ENCODE results near the gene SLC39A3. TPM values are rescaled to one million over a fixed set of nuclear protein-coding genes. Genes with fewer than 3 reads are reported as not detected.
A peak's percentile ranks its signal among the peaks of the same experiment; 100 is the strongest.

SLC39A3 gene
- total and polyA plus RNA-seq, 2 experiments from 2014 or later: 33.5 to 47.4 TPM

GRCh38 chr19:2782329-2782935 lies 42.6 kb upstream of the SLC39A3 start:
- TF ChIP-seq ZNF462 (CRISPR knock-in tag; IDR thresholded peaks at IDR 0.05) (no peak), ZNF114 (CRISPR knock-in tag; IDR thresholded peaks at IDR 0.05) (no peak), EZH2 (IDR thresholded peaks at IDR 0.05; ENCODE audit: low read depth, unreplicated experiment) (no peak), NANOG (IDR thresholded peaks at IDR 0.05; ENCODE audit: borderline replicate concordance) (no peak), ZNF331 (CRISPR knock-in tag; IDR thresholded peaks at IDR 0.05; ENCODE audit: low read depth) (no peak), STAT1 (IDR thresholded peaks at IDR 0.05; ENCODE audit: unreplicated experiment) (no peak), EZH2phosphoT487 (IDR thresholded peaks at IDR 0.05; ENCODE audit: unreplicated experiment) (no peak), JUNB (IDR thresholded peaks at IDR 0.05; ENCODE audit: unreplicated experiment) (no peak), CREB1 (CRISPR knock-in tag; IDR thresholded peaks at IDR 0.05; ENCODE audit: low read depth) (no peak), POLR2AphosphoS5 (IDR thresholded peaks at IDR 0.05; ENCODE audit: low read depth) (no peak), CTCF (conservative IDR thresholded peaks at IDR 0.05; ENCODE audit: low read depth in 2 of 2) (no peak)
- TF ChIP-seq, protein P1, sequence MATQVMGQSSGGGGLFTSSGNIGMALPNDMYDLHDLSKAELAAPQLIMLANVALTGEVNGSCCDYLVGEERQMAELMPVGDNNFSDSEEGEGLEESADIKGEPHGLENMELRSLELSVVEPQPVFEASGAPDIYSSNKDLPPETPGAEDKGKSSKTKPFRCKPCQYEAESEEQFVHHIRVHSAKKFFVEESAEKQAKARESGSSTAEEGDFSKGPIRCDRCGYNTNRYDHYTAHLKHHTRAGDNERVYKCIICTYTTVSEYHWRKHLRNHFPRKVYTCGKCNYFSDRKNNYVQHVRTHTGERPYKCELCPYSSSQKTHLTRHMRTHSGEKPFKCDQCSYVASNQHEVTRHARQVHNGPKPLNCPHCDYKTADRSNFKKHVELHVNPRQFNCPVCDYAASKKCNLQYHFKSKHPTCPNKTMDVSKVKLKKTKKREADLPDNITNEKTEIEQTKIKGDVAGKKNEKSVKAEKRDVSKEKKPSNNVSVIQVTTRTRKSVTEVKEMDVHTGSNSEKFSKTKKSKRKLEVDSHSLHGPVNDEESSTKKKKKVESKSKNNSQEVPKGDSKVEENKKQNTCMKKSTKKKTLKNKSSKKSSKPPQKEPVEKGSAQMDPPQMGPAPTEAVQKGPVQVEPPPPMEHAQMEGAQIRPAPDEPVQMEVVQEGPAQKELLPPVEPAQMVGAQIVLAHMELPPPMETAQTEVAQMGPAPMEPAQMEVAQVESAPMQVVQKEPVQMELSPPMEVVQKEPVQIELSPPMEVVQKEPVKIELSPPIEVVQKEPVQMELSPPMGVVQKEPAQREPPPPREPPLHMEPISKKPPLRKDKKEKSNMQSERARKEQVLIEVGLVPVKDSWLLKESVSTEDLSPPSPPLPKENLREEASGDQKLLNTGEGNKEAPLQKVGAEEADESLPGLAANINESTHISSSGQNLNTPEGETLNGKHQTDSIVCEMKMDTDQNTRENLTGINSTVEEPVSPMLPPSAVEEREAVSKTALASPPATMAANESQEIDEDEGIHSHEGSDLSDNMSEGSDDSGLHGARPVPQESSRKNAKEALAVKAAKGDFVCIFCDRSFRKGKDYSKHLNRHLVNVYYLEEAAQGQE (IDR thresholded peaks at IDR 0.05; ENCODE audit: unreplicated experiment): no peak
- TF ChIP-seq, protein P2, sequence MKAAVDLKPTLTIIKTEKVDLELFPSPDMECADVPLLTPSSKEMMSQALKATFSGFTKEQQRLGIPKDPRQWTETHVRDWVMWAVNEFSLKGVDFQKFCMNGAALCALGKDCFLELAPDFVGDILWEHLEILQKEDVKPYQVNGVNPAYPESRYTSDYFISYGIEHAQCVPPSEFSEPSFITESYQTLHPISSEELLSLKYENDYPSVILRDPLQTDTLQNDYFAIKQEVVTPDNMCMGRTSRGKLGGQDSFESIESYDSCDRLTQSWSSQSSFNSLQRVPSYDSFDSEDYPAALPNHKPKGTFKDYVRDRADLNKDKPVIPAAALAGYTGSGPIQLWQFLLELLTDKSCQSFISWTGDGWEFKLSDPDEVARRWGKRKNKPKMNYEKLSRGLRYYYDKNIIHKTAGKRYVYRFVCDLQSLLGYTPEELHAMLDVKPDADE (IDR thresholded peaks at IDR 0.05): no peak
- Mint-ChIP-seq H3K4me3 (peak overlapping the region; percentile 93), H3K4me1 (peaks cover 26% of the 10 kb centered on the region), H3K27me3 (ENCODE audit: insufficient read depth, low read depth, poor library complexity) (peaks cover 13% of the 10 kb centered on the region), H3K27ac (peak overlapping the region; percentile 92), H3K36me3 (ENCODE audit: low read depth) (peaks cover 25% of the 10 kb centered on the region), H3K9me3 (peaks cover 4% of the 10 kb centered on the region; the same call in 1 of the 3 replicates)
- H3K4me1 ChIP-seq (ENCODE audit: insufficient read depth): peaks cover 14% of the 10 kb centered on the region
- no peaks in the 10 kb centered on the region for H3K27me3 ChIP-seq (ENCODE audit: insufficient read depth)
- peaks cover 52% of the 10 kb centered on the region for H4K20me1 ChIP-seq (replicated peaks; ENCODE audit: insufficient read depth)
- H3K27ac ChIP-seq (ENCODE audit: low read depth): 0 out of 2 replicates have a peak overlapping the region, but pooled peaks have one; percentile 39
- no peaks in the 10 kb centered on the region for H3K36me3 ChIP-seq (ENCODE audit: insufficient read depth)
- peaks cover 75% of the 10 kb centered on the region for H3K79me2 ChIP-seq (replicated peaks; ENCODE audit: insufficient read depth)
- 0 out of 2 replicates have a peak, but pooled peaks cover 5% of the 10 kb centered on the region for H3F3A ChIP-seq (replicated peaks; ENCODE audit: low read depth)
- H2AFZ ChIP-seq: no peak overlapping the region
- H3K9me2 ChIP-seq (ENCODE audit: insufficient read depth): no peaks in the 10 kb centered on the region
- ATAC-seq (no peak), DNase-seq (ENCODE audit: low spot score) (no peak)
- H3K4me2 ChIP-seq: peak overlapping the region; percentile 99
- H3K4me3 ChIP-seq: peak overlapping the region; percentile 98

All from GM23338 (cell line).